IMR-90 (cell line): ENCODE results near the gene AP3D1.

Experiments
- BHLHE40 ChIP-seq: fragments of 150-350 bp; IDR thresholded peaks from 2 replicates; pipeline ENCODE4 v1.6.1; 2016; ENCODE audit warnings: mild to moderate bottlenecking, low read depth, low read length
- CEBPB ChIP-seq: IDR thresholded peaks from 2 replicates; pipeline ENCODE4 v1.6.1; 2012; ENCODE audit warnings: low read depth, low read length, improper control_type of control experiment
- CTCF ChIP-seq: conservative IDR thresholded peaks from 2 replicates; pipeline ENCODE4 v1.5.1; 2012; ENCODE audit warnings: mild to moderate bottlenecking, low read depth, low read length, improper control_type of control experiment
- FOS ChIP-seq: fragments of 150-350 bp; IDR thresholded peaks from 2 replicates; pipeline ENCODE4 v1.6.1; 2016; ENCODE audit warnings: low read depth, low read length
- MAFK ChIP-seq: IDR thresholded peaks from 2 replicates; pipeline ENCODE4 v1.6.1; 2012; ENCODE audit warnings: low read depth, low read length, improper control_type of control experiment
- MAZ ChIP-seq: IDR thresholded peaks from 2 replicates; pipeline ENCODE4 v1.6.1; 2012; ENCODE audit warnings: low read depth, mild to moderate bottlenecking, low read length, improper control_type of control experiment, moderate library complexity, borderline replicate concordance
- POLR2A ChIP-seq: IDR thresholded peaks from 2 replicates; pipeline ENCODE4 v1.6.1; 2012; ENCODE audit warnings: mild to moderate bottlenecking, low read depth, low read length
- RAD21 ChIP-seq: IDR thresholded peaks from 2 replicates; pipeline ENCODE4 v1.6.1; 2012; ENCODE audit warnings: low read length, improper control_type of control experiment
- RCOR1 ChIP-seq: IDR thresholded peaks from 2 replicates; pipeline ENCODE4 v1.6.1; 2012; ENCODE audit warnings: mild to moderate bottlenecking, low read length, improper control_type of control experiment; ENCODE audit not compliant: insufficient replicate concordance
- SMC3 ChIP-seq: fragments of 150-350 bp; IDR thresholded peaks from 2 replicates; pipeline ENCODE4 v1.6.1; 2016; ENCODE audit warnings: low read depth, mild to moderate bottlenecking, antibody characterized with exemption, low read length, moderate library complexity
- TF ChIP-seq, protein P1 (sequence below): fragments of 150-350 bp; IDR thresholded peaks from 2 replicates; pipeline ENCODE4 v1.6.1; 2016; ENCODE audit warnings: low read depth, mild to moderate bottlenecking, low read length, moderate library complexity, borderline replicate concordance

- TF ChIP-seq RAD21 (no peak), CTCF (peak; percentile 43), MAFK (no peak), MAZ (no peak), BHLHE40 (peak; percentile 68), POLR2A (peak; percentile 66), FOS (no peak), CEBPB (no peak), RCOR1 (no peak), SMC3 (peak; percentile 12; the same call in 1 of the 2 replicates)
- TF ChIP-seq, protein P1, sequence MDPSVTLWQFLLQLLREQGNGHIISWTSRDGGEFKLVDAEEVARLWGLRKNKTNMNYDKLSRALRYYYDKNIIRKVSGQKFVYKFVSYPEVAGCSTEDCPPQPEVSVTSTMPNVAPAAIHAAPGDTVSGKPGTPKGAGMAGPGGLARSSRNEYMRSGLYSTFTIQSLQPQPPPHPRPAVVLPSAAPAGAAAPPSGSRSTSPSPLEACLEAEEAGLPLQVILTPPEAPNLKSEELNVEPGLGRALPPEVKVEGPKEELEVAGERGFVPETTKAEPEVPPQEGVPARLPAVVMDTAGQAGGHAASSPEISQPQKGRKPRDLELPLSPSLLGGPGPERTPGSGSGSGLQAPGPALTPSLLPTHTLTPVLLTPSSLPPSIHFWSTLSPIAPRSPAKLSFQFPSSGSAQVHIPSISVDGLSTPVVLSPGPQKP, result no peak
Observed at GRCh38 chr19:2096034-2096479, 55.3 kb downstream of the AP3D1 start, which contains the start of gene MOB3A.
